Caco-2 (cell line): Measurements from ENCODE around the gene PARD3. TPM values are rescaled to one million over a fixed set of nuclear protein-coding genes. Genes with fewer than 3 reads are reported as not detected.

Experiments used
- BruUV-seq: library from RNA; stranded (reverse); fragments of 400-500 nt; replicated peaks from 2 replicates; lab custom pipeline; 2021; lab: Mats Ljungman, UMichigan
- CTCF ChIA-PET: fragments of 300-600 bp; sonication (Branson Sonifier 250); formaldehyde crosslinking; loops from one replicate; lab custom pipeline; 2022; ENCODE audit warnings: antibody characterized with exemption; lab: Charles Lee
- POLR2A ChIA-PET: fragments of 300-600 bp; sonication (Branson Sonifier 250); formaldehyde crosslinking; loops from one replicate; lab custom pipeline; 2022; ENCODE audit warnings: antibody characterized with exemption; lab: Charles Lee
- DNase-seq, 2 experiments: peaks; one replicate each; pipeline versions ENCODE4 v3.0.0 to v3.0.0-alpha.2; 2020 to 2022
- H3K27me3 ChIP-seq: replicated peaks from 2 replicates; pipeline ENCODE4 v1.6.0; 2011; ENCODE audit warnings: low read length; ENCODE audit not compliant: control insufficient read depth, insufficient read depth
- H3K36me3 ChIP-seq: 2 replicates; pipeline ENCODE4 v1.5.1; 2011; ENCODE audit warnings: low read length; ENCODE audit not compliant: control insufficient read depth, insufficient read depth
- H3K4me1 ChIP-seq: fragments of 250-450 bp; sonication (Bioruptor Pico); 2 replicates; pipeline ENCODE4 v1.5.1; 2020; ENCODE audit warnings: mild to moderate bottlenecking
- H3K4me3 ChIP-seq: 2 replicates; pipeline ENCODE4 v1.5.1; 2011; ENCODE audit warnings: low read depth, mild to moderate bottlenecking, control low read depth, low read length
- H3K9me3 ChIP-seq: fragments of 250-450 bp; sonication (Bioruptor Pico); 2 replicates; pipeline ENCODE4 v1.5.1; 2020; ENCODE audit warnings: mild to moderate bottlenecking, moderate library complexity
- H3K27ac Mint-ChIP-seq: one replicate; pipeline ENCODE4 v1.8.0; 2022; ENCODE audit warnings: mixed read lengths; ENCODE audit not compliant: unreplicated experiment
- H3K27me3 Mint-ChIP-seq: one replicate; pipeline ENCODE4 v1.8.0; 2022; ENCODE audit warnings: mixed read lengths; ENCODE audit not compliant: insufficient read depth, unreplicated experiment
- H3K36me3 Mint-ChIP-seq: one replicate; pipeline ENCODE4 v1.8.0; 2022; ENCODE audit warnings: mild to moderate bottlenecking, mixed read lengths; ENCODE audit not compliant: insufficient read depth, unreplicated experiment
- H3K4me1 Mint-ChIP-seq: one replicate; pipeline ENCODE4 v1.8.0; 2022; ENCODE audit warnings: low read depth, mixed read lengths; ENCODE audit not compliant: unreplicated experiment
- H3K4me3 Mint-ChIP-seq: one replicate; pipeline ENCODE4 v1.8.0; 2022; ENCODE audit warnings: mild to moderate bottlenecking, moderate library complexity, mixed read lengths; ENCODE audit not compliant: unreplicated experiment
- H3K9me3 Mint-ChIP-seq: one replicate; pipeline ENCODE4 v1.8.0; 2022; ENCODE audit warnings: mixed read lengths; ENCODE audit not compliant: unreplicated experiment
- intact Hi-C: fragments of 100-400 bp; cut with micrococcal nuclease; formaldehyde crosslinking; loops from one replicate; pipeline ENCODE4 v1.10.0; 2022; ENCODE audit not compliant: unreplicated experiment
- total RNA-seq: library from RNA; stranded (reverse); gene quantifications from 2 replicates; pipeline ENCODE4 v1.2.3, GENCODE V29; 2022
- TF ChIP-seq, protein P1 (sequence below), 2 experiments: fragments of 200-600 bp in 1 of 2; IDR thresholded peaks; 1 replicate in 1 of 2; 2 replicates in 1 of 2; pipeline versions ENCODE4 v1.5.1 to v1.8.0; 2011 to 2022; ENCODE audit warnings: antibody characterized with exemption in 1 of 2, control low read depth in 1 of 2, inconsistent platforms in 1 of 2, low read depth in 1 of 2, low read length in 1 of 2, mild to moderate bottlenecking in 1 of 2, moderate library complexity in 1 of 2; ENCODE audit not compliant: insufficient read depth in 1 of 2, severe bottlenecking in 1 of 2, unreplicated experiment in 1 of 2

The PARD3 gene
- total RNA-seq, 1 experiment from 2014 or later, result 80.7 TPM

DNA sequence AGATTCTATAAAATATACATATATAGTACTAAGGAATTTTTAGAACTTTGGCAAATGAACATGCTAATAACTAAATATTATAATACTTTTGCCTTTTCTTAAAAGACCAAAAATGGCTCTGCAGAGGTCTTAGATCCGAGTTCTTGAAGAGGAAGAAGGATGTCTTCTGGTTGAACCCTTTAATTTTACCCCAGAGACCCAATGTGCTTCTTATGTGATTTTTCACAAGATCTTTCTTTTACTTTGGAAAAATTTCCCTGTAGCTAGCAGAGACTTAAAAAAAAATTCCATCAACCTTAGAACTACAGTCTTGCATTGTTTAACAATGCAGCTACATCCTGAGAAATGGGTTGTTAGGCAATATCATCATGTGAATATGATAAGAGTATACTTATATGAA lies 663.2 kb downstream of the PARD3 start:
- TF ChIP-seq, protein P1, sequence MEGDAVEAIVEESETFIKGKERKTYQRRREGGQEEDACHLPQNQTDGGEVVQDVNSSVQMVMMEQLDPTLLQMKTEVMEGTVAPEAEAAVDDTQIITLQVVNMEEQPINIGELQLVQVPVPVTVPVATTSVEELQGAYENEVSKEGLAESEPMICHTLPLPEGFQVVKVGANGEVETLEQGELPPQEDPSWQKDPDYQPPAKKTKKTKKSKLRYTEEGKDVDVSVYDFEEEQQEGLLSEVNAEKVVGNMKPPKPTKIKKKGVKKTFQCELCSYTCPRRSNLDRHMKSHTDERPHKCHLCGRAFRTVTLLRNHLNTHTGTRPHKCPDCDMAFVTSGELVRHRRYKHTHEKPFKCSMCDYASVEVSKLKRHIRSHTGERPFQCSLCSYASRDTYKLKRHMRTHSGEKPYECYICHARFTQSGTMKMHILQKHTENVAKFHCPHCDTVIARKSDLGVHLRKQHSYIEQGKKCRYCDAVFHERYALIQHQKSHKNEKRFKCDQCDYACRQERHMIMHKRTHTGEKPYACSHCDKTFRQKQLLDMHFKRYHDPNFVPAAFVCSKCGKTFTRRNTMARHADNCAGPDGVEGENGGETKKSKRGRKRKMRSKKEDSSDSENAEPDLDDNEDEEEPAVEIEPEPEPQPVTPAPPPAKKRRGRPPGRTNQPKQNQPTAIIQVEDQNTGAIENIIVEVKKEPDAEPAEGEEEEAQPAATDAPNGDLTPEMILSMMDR (IDR thresholded peaks at IDR 0.05; ENCODE audit: insufficient read depth in 1 of 2, low read depth in 1 of 2, low read length in 1 of 2, severe bottlenecking in 1 of 2, unreplicated experiment in 1 of 2), result no peak
- DNase-seq, result no peak
- ChIA-PET CTCF (no interaction called here), POLR2A (no interaction called here)
- Mint-ChIP-seq H3K4me3 (no peak overlapping the region), H3K27ac (no peak overlapping the region), H3K4me1 (no peaks in the 10 kb centered on the region), H3K36me3 (no peaks in the 10 kb centered on the region), H3K27me3 (no peaks in the 10 kb centered on the region), H3K9me3 (no peaks in the 10 kb centered on the region)
- Histone ChIP-seq H3K4me1 (no peaks in the 10 kb centered on the region), H3K36me3 (no peaks in the 10 kb centered on the region; the same call in 1 of the 2 replicates), H3K4me3 (no peak overlapping the region), H3K27me3 (no peaks in the 10 kb centered on the region), H3K9me3 (no peaks in the 10 kb centered on the region)
- no TSS peak for BruUV-seq
- intact Hi-C loops, result no loop called here

DNA sequence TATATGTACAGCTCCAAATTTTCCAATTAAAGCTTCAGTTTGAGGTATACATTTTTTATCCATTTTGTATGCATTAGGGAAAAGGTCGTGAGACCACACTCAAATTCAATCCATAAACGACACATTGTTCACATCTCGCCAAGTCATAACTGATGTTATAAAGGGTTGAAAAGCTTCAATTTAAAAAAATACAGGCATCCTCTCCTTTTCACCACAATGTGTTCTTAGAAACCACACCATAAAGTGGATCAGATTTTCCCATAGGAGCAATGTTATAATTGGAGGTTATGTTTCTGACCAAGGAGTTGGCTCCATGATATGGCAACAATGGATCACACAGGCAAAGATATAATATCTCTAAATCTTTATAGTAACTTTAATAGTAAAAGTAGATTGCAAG lies 663.6 kb downstream of the PARD3 start:
- intact Hi-C loops, result no loop called here
- TF ChIP-seq, protein P1 (IDR thresholded peaks at IDR 0.05; ENCODE audit: insufficient read depth in 1 of 2, low read depth in 1 of 2, low read length in 1 of 2, severe bottlenecking in 1 of 2, unreplicated experiment in 1 of 2), result no peak
- no peak overlapping the region for H3K4me3 ChIP-seq
- no peaks in the 10 kb centered on the region for H3K27me3 ChIP-seq
- ChIA-PET POLR2A (no interaction called here), CTCF (no interaction called here)
- no peaks in the 10 kb centered on the region for H3K4me1 ChIP-seq
- DNase-seq, result no peak
- no peaks in the 10 kb centered on the region for H3K9me3 Mint-ChIP-seq
- H3K4me3 Mint-ChIP-seq, result no peak overlapping the region
- no peaks in the 10 kb centered on the region for H3K27me3 Mint-ChIP-seq
- H3K36me3 Mint-ChIP-seq, result no peaks in the 10 kb centered on the region
- H3K27ac Mint-ChIP-seq, result no peak overlapping the region
- H3K4me1 Mint-ChIP-seq, result no peaks in the 10 kb centered on the region
- no TSS peak for BruUV-seq
- no peaks in the 10 kb centered on the region; the same call in 1 of the 2 replicates for H3K36me3 ChIP-seq
- H3K9me3 ChIP-seq, result no peaks in the 10 kb centered on the region

DNA sequence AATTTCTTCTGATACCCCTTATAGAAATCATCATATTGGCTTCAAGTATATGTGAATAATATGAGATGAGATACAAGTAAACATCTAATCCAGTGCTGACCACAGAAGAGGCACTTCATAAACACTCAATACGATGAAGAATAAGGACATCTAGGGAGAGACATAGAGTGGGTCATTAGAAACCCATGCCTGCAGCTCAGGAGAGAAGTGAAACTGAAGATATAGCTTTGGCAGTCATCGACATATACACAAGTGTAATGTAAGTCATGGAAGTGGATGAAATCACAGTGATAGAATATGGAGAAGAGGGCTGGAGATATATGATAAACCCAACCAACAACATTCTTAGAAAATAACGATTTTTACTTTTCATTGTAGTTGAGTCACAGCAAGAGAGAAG lies 665.0 kb downstream of the PARD3 start:
- H3K4me3 Mint-ChIP-seq, result no peak overlapping the region
- no TSS peak for BruUV-seq
- Histone ChIP-seq H3K4me3 (no peak overlapping the region), H3K36me3 (no peaks in the 10 kb centered on the region; the same call in 1 of the 2 replicates), H3K9me3 (no peaks in the 10 kb centered on the region), H3K4me1 (no peaks in the 10 kb centered on the region), H3K27me3 (no peaks in the 10 kb centered on the region)
- no peaks in the 10 kb centered on the region for H3K4me1 Mint-ChIP-seq
- intact Hi-C loops, result no loop called here
- no peak for DNase-seq
- no peak overlapping the region for H3K27ac Mint-ChIP-seq
- ChIA-PET CTCF (no interaction called here), POLR2A (no interaction called here)
- no peaks in the 10 kb centered on the region for H3K36me3 Mint-ChIP-seq
- TF ChIP-seq, protein P1 (IDR thresholded peaks at IDR 0.05; ENCODE audit: insufficient read depth in 1 of 2, low read depth in 1 of 2, low read length in 1 of 2, severe bottlenecking in 1 of 2, unreplicated experiment in 1 of 2), result no peak
- no peaks in the 10 kb centered on the region for H3K27me3 Mint-ChIP-seq
- peaks cover 10% of the 10 kb centered on the region for H3K9me3 Mint-ChIP-seq
